ENCODE measurements around the gene PAK5. TPM values are rescaled to one million over a fixed set of nuclear protein-coding genes. Genes with fewer than 3 reads are reported as not detected.

PAK5 gene
- total RNA-seq (0.06 and 0.11 TPM in 2 replicates), polyA plus RNA-seq (0.72 TPM in 1 of 2 replicates, not detected in the other)

GRCh38 chr20:9838378-9839295, at the start of gene PAK5:
Gene PAK5, minus strand, starts transcription at chr20:9839076. Its CDS starts 194,748 bp downstream, at chr20:9644328.
- peaks cover 3% of the 10 kb centered on the region for H3K4me1 ChIP-seq (ENCODE audit: low read depth)
- peaks cover 38% of the 10 kb centered on the region for H3K27me3 ChIP-seq
- H3K36me3 ChIP-seq, result no peaks in the 10 kb centered on the region
- no peak within 1 kb of the TSS for H3K27ac ChIP-seq
- TF ChIP-seq, protein P1, sequence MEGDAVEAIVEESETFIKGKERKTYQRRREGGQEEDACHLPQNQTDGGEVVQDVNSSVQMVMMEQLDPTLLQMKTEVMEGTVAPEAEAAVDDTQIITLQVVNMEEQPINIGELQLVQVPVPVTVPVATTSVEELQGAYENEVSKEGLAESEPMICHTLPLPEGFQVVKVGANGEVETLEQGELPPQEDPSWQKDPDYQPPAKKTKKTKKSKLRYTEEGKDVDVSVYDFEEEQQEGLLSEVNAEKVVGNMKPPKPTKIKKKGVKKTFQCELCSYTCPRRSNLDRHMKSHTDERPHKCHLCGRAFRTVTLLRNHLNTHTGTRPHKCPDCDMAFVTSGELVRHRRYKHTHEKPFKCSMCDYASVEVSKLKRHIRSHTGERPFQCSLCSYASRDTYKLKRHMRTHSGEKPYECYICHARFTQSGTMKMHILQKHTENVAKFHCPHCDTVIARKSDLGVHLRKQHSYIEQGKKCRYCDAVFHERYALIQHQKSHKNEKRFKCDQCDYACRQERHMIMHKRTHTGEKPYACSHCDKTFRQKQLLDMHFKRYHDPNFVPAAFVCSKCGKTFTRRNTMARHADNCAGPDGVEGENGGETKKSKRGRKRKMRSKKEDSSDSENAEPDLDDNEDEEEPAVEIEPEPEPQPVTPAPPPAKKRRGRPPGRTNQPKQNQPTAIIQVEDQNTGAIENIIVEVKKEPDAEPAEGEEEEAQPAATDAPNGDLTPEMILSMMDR (IDR thresholded peaks at IDR 0.05; ENCODE audit: low read depth, low read length), result no peak
- H3K4me3 ChIP-seq, result peak within 1 kb of the TSS; percentile 49
- no peaks in the 10 kb centered on the region for H3K9me3 ChIP-seq (ENCODE audit: low read depth)
- DNase-seq (ENCODE audit: low read depth in 1 of 2, low spot score in 1 of 2), result peak; percentile 60 to 95

DNA sequence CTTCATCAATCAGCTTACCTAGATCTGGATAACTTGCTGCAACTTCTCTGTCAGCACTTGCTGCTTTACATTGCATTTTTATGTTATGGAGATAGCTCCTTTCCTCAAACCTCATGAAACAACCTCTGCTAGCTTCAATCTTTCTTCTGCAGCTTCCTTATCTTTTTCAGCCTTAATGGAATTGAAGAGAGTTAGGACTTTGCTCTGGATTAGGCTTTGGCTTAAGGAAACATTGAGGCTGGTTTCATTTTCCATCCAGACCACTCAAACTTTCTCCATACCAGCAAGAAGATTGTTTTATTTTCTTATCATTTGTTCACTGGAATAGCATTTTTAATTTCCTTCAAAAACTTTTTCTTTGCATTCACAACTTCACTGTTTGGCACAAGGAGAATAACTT, 48.8 kb upstream of the PAK5 start:
- Histone ChIP-seq H3K36me3 (no peaks in the 10 kb centered on the region), H3K27me3 (no peaks in the 10 kb centered on the region), H3K27ac (no peak overlapping the region), H3K9me3 (ENCODE audit: low read depth) (no peaks in the 10 kb centered on the region), H3K4me1 (ENCODE audit: low read depth) (no peaks in the 10 kb centered on the region), H3K4me3 (no peak overlapping the region)
- no peak for DNase-seq (ENCODE audit: low read depth in 1 of 2, low spot score in 1 of 2)
- TF ChIP-seq, protein P1 (IDR thresholded peaks at IDR 0.05; ENCODE audit: low read depth, low read length), result no peak

- Histone ChIP-seq H3K27ac (no peak overlapping the region), H3K4me1 (ENCODE audit: low read depth) (no peaks in the 10 kb centered on the region), H3K4me3 (no peak overlapping the region), H3K36me3 (no peaks in the 10 kb centered on the region), H3K9me3 (ENCODE audit: low read depth) (no peaks in the 10 kb centered on the region), H3K27me3 (no peaks in the 10 kb centered on the region)
- no peak for DNase-seq (ENCODE audit: low read depth in 1 of 2, low spot score in 1 of 2)
- TF ChIP-seq, protein P1 (IDR thresholded peaks at IDR 0.05; ENCODE audit: low read depth, low read length), result no peak
These were observed 47.4 kb upstream of the PAK5 start for GRCh38 chr20:9886227-9886626.

GRCh38 chr20:9884666-9885065, 45.8 kb upstream of the PAK5 start:
- no peaks in the 10 kb centered on the region for H3K27me3 ChIP-seq
- H3K4me3 ChIP-seq, result no peak overlapping the region
- no peak overlapping the region for H3K27ac ChIP-seq
- H3K9me3 ChIP-seq (ENCODE audit: low read depth), result no peaks in the 10 kb centered on the region
- no peaks in the 10 kb centered on the region for H3K36me3 ChIP-seq
- TF ChIP-seq, protein P1 (IDR thresholded peaks at IDR 0.05; ENCODE audit: low read depth, low read length), result no peak
- H3K4me1 ChIP-seq (ENCODE audit: low read depth), result no peaks in the 10 kb centered on the region
- peak in 1 of 2 donors; percentile 2 for DNase-seq (ENCODE audit: low read depth in 1 of 2, low spot score in 1 of 2)

GRCh38 chr20:9884061-9884460, 45.2 kb upstream of the PAK5 start:
- DNase-seq (ENCODE audit: low read depth in 1 of 2, low spot score in 1 of 2), result no peak
- Histone ChIP-seq H3K27ac (no peak overlapping the region), H3K4me3 (no peak overlapping the region), H3K36me3 (no peaks in the 10 kb centered on the region), H3K27me3 (no peaks in the 10 kb centered on the region), H3K4me1 (ENCODE audit: low read depth) (no peaks in the 10 kb centered on the region), H3K9me3 (ENCODE audit: low read depth) (no peaks in the 10 kb centered on the region)
- TF ChIP-seq, protein P1 (IDR thresholded peaks at IDR 0.05; ENCODE audit: low read depth, low read length), result no peak
